Mesenchymal stem cell (in vitro differentiated cells and primary cell): ENCODE results near the gene HIVEP1.

Source experiments
- DNase-seq: peaks from one replicate; pipeline ENCODE4 v3.0.0-alpha.2; 2013
- H2AFZ ChIP-seq: one replicate; pipeline ENCODE4 v1.6.1; 2013; ENCODE audit warnings: low read depth, mild to moderate bottlenecking, control low read depth, inconsistent platforms, low read length, moderate library complexity
- H2AK5ac ChIP-seq: 2 replicates; pipeline ENCODE4 v1.6.1; 2013; ENCODE audit warnings: low read length, moderate library complexity, mild to moderate bottlenecking, inconsistent platforms; ENCODE audit not compliant: severe bottlenecking
- H2BK120ac ChIP-seq: one replicate; pipeline ENCODE4 v1.6.1; 2013; ENCODE audit warnings: low read depth, mild to moderate bottlenecking, inconsistent platforms, low read length, moderate library complexity
- H2BK12ac ChIP-seq, 2 experiments: one replicate each; pipeline ENCODE4 v1.6.1; 2013; ENCODE audit warnings: inconsistent platforms in 2 of 2, low read length in 2 of 2, mild to moderate bottlenecking in 2 of 2, moderate library complexity in 2 of 2, control low read depth in 1 of 2
- H2BK15ac ChIP-seq: one replicate; pipeline ENCODE4 v1.6.1; 2013; ENCODE audit warnings: mild to moderate bottlenecking, low read depth, inconsistent platforms; ENCODE audit not compliant: poor library complexity, severe bottlenecking
- H2BK5ac ChIP-seq: 2 replicates; pipeline ENCODE4 v1.6.1; 2013; ENCODE audit warnings: low read depth, mild to moderate bottlenecking, low read length, control low read depth, inconsistent platforms; ENCODE audit not compliant: poor library complexity, severe bottlenecking
- H3K14ac ChIP-seq, 2 experiments: one replicate each; pipeline ENCODE4 v1.6.1; 2013; ENCODE audit warnings: inconsistent platforms in 2 of 2, low read length in 2 of 2, control low read depth in 1 of 2, mild to moderate bottlenecking in 1 of 2, moderate library complexity in 1 of 2
- H3K18ac ChIP-seq, 2 experiments: one replicate each; pipeline ENCODE4 v1.6.1; 2013; ENCODE audit warnings: inconsistent platforms in 2 of 2, low read length in 2 of 2, control low read depth in 1 of 2, low read depth in 1 of 2, mild to moderate bottlenecking in 1 of 2
- H3K23ac ChIP-seq, 2 experiments: one replicate each; pipeline ENCODE4 v1.6.1; 2013; ENCODE audit warnings: inconsistent platforms in 2 of 2, low read length in 2 of 2, mild to moderate bottlenecking in 2 of 2, moderate library complexity in 2 of 2, control low read depth in 1 of 2
- H3K27ac ChIP-seq: 2 replicates; pipeline ENCODE4 v1.5.1; 2013; ENCODE audit warnings: mild to moderate bottlenecking, moderate library complexity, low read length, control low read depth, inconsistent platforms; ENCODE audit not compliant: poor library complexity, severe bottlenecking
- H3K27me3 ChIP-seq, 2 experiments: 2 replicates each; pipeline versions ENCODE4 v1.6.1 to v1.7.0; 2013; ENCODE audit warnings: low read length in 2 of 2, mild to moderate bottlenecking in 2 of 2, moderate library complexity in 2 of 2, control low read depth in 1 of 2, inconsistent platforms in 1 of 2; ENCODE audit not compliant: control insufficient read depth in 1 of 2, insufficient read depth in 1 of 2
- H3K36me3 ChIP-seq, 2 experiments: 2 replicates each; pipeline versions ENCODE4 v1.6.1 to v1.7.0; 2013; ENCODE audit warnings: low read length in 2 of 2, control low read depth in 1 of 2, inconsistent platforms in 1 of 2, low read depth in 1 of 2, mild to moderate bottlenecking in 1 of 2; ENCODE audit not compliant: insufficient read depth in 2 of 2, control insufficient read depth in 1 of 2
- H3K4ac ChIP-seq, 2 experiments: one replicate each; pipeline ENCODE4 v1.6.1; 2013; ENCODE audit warnings: inconsistent platforms in 2 of 2, low read length in 2 of 2, mild to moderate bottlenecking in 2 of 2, moderate library complexity in 2 of 2, control low read depth in 1 of 2, low read depth in 1 of 2
- H3K4me1 ChIP-seq: 2 replicates; pipeline ENCODE4 v1.6.1; 2013; ENCODE audit warnings: low read depth, low read length, control low read depth; ENCODE audit not compliant: control insufficient read depth, insufficient read depth
- H3K4me2 ChIP-seq: 2 replicates; pipeline ENCODE4 v1.6.1; 2013; ENCODE audit warnings: low read length, mild to moderate bottlenecking, inconsistent platforms; ENCODE audit not compliant: poor library complexity, severe bottlenecking
- H3K4me3 ChIP-seq, 2 experiments: 2 replicates each; pipeline versions ENCODE4 v1.5.1 to v1.7.0; 2013; ENCODE audit warnings: low read length in 2 of 2, mild to moderate bottlenecking in 2 of 2, control low read depth in 1 of 2, low read depth in 1 of 2; ENCODE audit not compliant: insufficient read depth in 1 of 2
- H3K79me1 ChIP-seq: replicated peaks from 2 replicates; pipeline ENCODE4 v1.6.1; 2013; ENCODE audit warnings: mild to moderate bottlenecking, control low read depth, low read length, inconsistent platforms; ENCODE audit not compliant: poor library complexity, severe bottlenecking
- H3K9ac ChIP-seq: 2 replicates; pipeline ENCODE4 v1.7.0; 2013; ENCODE audit warnings: mild to moderate bottlenecking, low read length, moderate library complexity
- H3K9me3 ChIP-seq: 2 replicates; pipeline ENCODE4 v1.7.0; 2013; ENCODE audit warnings: mild to moderate bottlenecking, low read length; ENCODE audit not compliant: control insufficient read depth
- H4K8ac ChIP-seq: one replicate; pipeline ENCODE4 v1.6.1; 2013; ENCODE audit warnings: inconsistent platforms, mild to moderate bottlenecking, low read length, moderate library complexity
- H4K91ac ChIP-seq: one replicate; pipeline ENCODE4 v1.6.1; 2013; ENCODE audit warnings: mild to moderate bottlenecking, low read length, inconsistent platforms
- WGBS: methylation state at CpG from one replicate; pipeline ENCODE4 v1.1.7; 2013; ENCODE audit warnings: mixed read lengths; 5-methylcytosine and 5-hydroxymethylcytosine counted together

The HIVEP1 gene

GRCh38 chr6:11978169-11978987 lies 33.7 kb upstream of the HIVEP1 start:
- Histone ChIP-seq H2BK12ac (no peak overlapping the region), H3K9me3 (no peaks in the 10 kb centered on the region), H2AK5ac (no peak overlapping the region), H2BK5ac (no peak overlapping the region), H4K91ac (no peak overlapping the region), H3K4ac (no peak overlapping the region), H2AFZ (no peak overlapping the region), H2BK15ac (no peak overlapping the region), H3K27ac (no peak overlapping the region), H3K36me3 (no peaks in the 10 kb centered on the region), H3K4me2 (no peak overlapping the region), H3K23ac (no peak overlapping the region), H2BK120ac (no peak overlapping the region), H3K18ac (no peak overlapping the region), H4K8ac (no peak overlapping the region), H3K79me1 (no peaks in the 10 kb centered on the region), H3K9ac (no peak overlapping the region), H3K4me1 (no peaks in the 10 kb centered on the region), H3K4me3 (no peak overlapping the region), H3K14ac (no peak overlapping the region), H3K27me3 (no peaks in the 10 kb centered on the region)
- peak; percentile 60 for DNase-seq
- no CpG with 5 or more reads among the region's 1 CpG for WGBS

- Histone ChIP-seq H2BK5ac (no peak overlapping the region), H3K9ac (no peak overlapping the region), H3K23ac (no peak overlapping the region), H3K4me1 (no peaks in the 10 kb centered on the region), H2AFZ (no peak overlapping the region), H4K8ac (no peak overlapping the region), H3K4me2 (no peak overlapping the region), H3K36me3 (no peaks in the 10 kb centered on the region), H4K91ac (no peak overlapping the region), H3K79me1 (no peaks in the 10 kb centered on the region), H3K27ac (no peak overlapping the region), H3K14ac (no peak overlapping the region), H3K27me3 (no peaks in the 10 kb centered on the region), H3K4me3 (no peak overlapping the region), H2BK120ac (no peak overlapping the region), H2AK5ac (no peak overlapping the region), H3K18ac (no peak overlapping the region), H3K4ac (no peak overlapping the region), H2BK15ac (no peak overlapping the region), H3K9me3 (no peaks in the 10 kb centered on the region), H2BK12ac (no peak overlapping the region)
- no peak for DNase-seq
- WGBS, result 98% methylated on average over 6 of the region's 6 CpGs
These were observed 32.2 kb upstream of the HIVEP1 start for GRCh38 chr6:11979866-11980265.

GRCh38 chr6:11983306-11983705 lies 28.8 kb upstream of the HIVEP1 start:
- H2BK15ac ChIP-seq, result no peak overlapping the region
- peak overlapping the region in 1 of 2 experiments; percentile 32 for H3K4ac ChIP-seq
- no peak overlapping the region for H3K4me2 ChIP-seq
- no peak overlapping the region for H2BK120ac ChIP-seq
- H2BK12ac ChIP-seq, result peak overlapping the region in 1 of 2 experiments; percentile 37
- H4K91ac ChIP-seq, result peak overlapping the region; percentile 61
- H3K14ac ChIP-seq, result no peak overlapping the region
- H3K27me3 ChIP-seq, result no peaks in the 10 kb centered on the region
- H3K23ac ChIP-seq, result no peak overlapping the region
- H3K36me3 ChIP-seq, result no peaks in the 10 kb centered on the region
- peak overlapping the region in 1 of 2 experiments; percentile 74 for H3K18ac ChIP-seq
- no peak overlapping the region for H3K9ac ChIP-seq
- H2AK5ac ChIP-seq, result no peak overlapping the region
- peak overlapping the region; percentile 14 for H4K8ac ChIP-seq
- H3K79me1 ChIP-seq, result no peaks in the 10 kb centered on the region
- no peak overlapping the region for H2AFZ ChIP-seq
- no peak for DNase-seq
- no peak overlapping the region for H3K27ac ChIP-seq
- no peak overlapping the region for H2BK5ac ChIP-seq
- WGBS, result 82% methylated on average over 5 of the region's 5 CpGs
- H3K4me1 ChIP-seq, result no peaks in the 10 kb centered on the region
- H3K9me3 ChIP-seq, result no peaks in the 10 kb centered on the region
- no peak overlapping the region for H3K4me3 ChIP-seq

GRCh38 chr6:11987386-11987785 lies 24.7 kb upstream of the HIVEP1 start:
- Histone ChIP-seq H3K4me1 (no peaks in the 10 kb centered on the region), H2BK12ac (no peak overlapping the region), H3K79me1 (no peaks in the 10 kb centered on the region), H3K4ac (no peak overlapping the region), H3K27ac (no peak overlapping the region), H2AK5ac (no peak overlapping the region), H3K36me3 (no peaks in the 10 kb centered on the region), H3K9me3 (no peaks in the 10 kb centered on the region), H3K18ac (no peak overlapping the region), H3K27me3 (no peaks in the 10 kb centered on the region), H2BK120ac (no peak overlapping the region), H3K23ac (no peak overlapping the region), H3K14ac (no peak overlapping the region), H2BK15ac (no peak overlapping the region), H4K91ac (no peak overlapping the region), H2AFZ (no peak overlapping the region), H3K4me3 (no peak overlapping the region), H4K8ac (no peak overlapping the region), H3K4me2 (no peak overlapping the region), H2BK5ac (no peak overlapping the region), H3K9ac (no peak overlapping the region)
- no CpG with 5 or more reads among the region's 2 CpGs for WGBS
- DNase-seq, result no peak
